Psoas muscle (tissue), 8 donors: Measurements from ENCODE around the gene GLRA2. TPM values are rescaled to one million over a fixed set of nuclear protein-coding genes. Genes with fewer than 3 reads are reported as not detected.

ENCODE experiments used
- ATAC-seq, 4 donors: fragments of 200-7000 bp; cut with Tn5 transposase; one replicate each; pipeline ENCODE4 v1.9.1; 2020; ENCODE audit warnings: moderate library complexity in 3 of 4, mild to moderate bottlenecking in 2 of 4
- DNase-seq, 2 donors: peaks; one replicate each; pipeline ENCODE4 v3.0.0-alpha.2; 2020
- H3K27ac ChIP-seq: fragments of 200-600 bp; one replicate; pipeline ENCODE4 v1.8.0; 2022
- H3K27me3 ChIP-seq, 3 donors: fragments of 200-600 bp in 1 of 3; one replicate each; pipeline versions ENCODE4 v1.6.1 to v1.8.0; 2013 to 2022; ENCODE audit warnings: low read length in 2 of 3, mild to moderate bottlenecking in 2 of 3, moderate library complexity in 1 of 3; ENCODE audit not compliant: insufficient read depth in 3 of 3
- H3K36me3 ChIP-seq, 2 donors: fragments of 200-600 bp in 1 of 2; one replicate each; pipeline versions ENCODE4 v1.6.1 to v1.8.0; 2013 to 2022; ENCODE audit warnings: low read depth in 1 of 2, mild to moderate bottlenecking in 1 of 2, moderate library complexity in 1 of 2; ENCODE audit not compliant: insufficient read depth in 1 of 2
- H3K4me1 ChIP-seq: fragments of 200-600 bp; one replicate; pipeline ENCODE4 v1.8.0; 2022
- H3K4me3 ChIP-seq: fragments of 200-600 bp; one replicate; pipeline ENCODE4 v1.8.0; 2022; ENCODE audit warnings: mild to moderate bottlenecking
- H3K9me3 ChIP-seq: fragments of 200-600 bp; one replicate; pipeline ENCODE4 v1.8.0; 2022
- CTCF ChIP-seq: fragments of 200-600 bp; IDR thresholded peaks from one replicate; pipeline ENCODE4 v1.8.0; 2022; ENCODE audit warnings: antibody characterized with exemption
- WGBS, 3 donors: extraction: QIAGEN DNeasy Blood & Tissue Kit; methylation state at CpG; one replicate each; pipeline versions ENCODE4 v1.1.6 to v1.1.7; 2013; 5-methylcytosine and 5-hydroxymethylcytosine counted together
- intact Hi-C, 2 donors: fragments of 100-400 bp; cut with DNase I; formaldehyde crosslinking; loops; one replicate each; pipeline versions ENCODE4 v1.11.0 to v1.14.2; 2022
- long read RNA-seq, 2 donors: library from polyadenylated mRNA; unstranded; transcript quantifications; one replicate each; pipeline ENCODE4 v2.0.0, GENCODE V29; 2021
- polyA plus RNA-seq, 3 donors: library from polyadenylated mRNA; stranded (reverse); fragments of 200-250 nt; gene quantifications; one replicate each; pipeline ENCODE4 v1.2.3, GENCODE V29; 2013
- total RNA-seq, 4 donors: library from RNA; stranded (reverse); fragmentation: NEBNext Ultra II Directional in 2 of 4; extraction: Animal tissue kit (Norgen Biotek cat#: 25700) in 2 of 4; gene quantifications; one replicate each; pipeline versions ENCODE4 v1.2.1 to v1.2.4, GENCODE V29; 2021 to 2023
- donor health status: healthy with polysubstance abuse.
- donor health status: DM: no; HTN: no; CAD: no; lungs with moderate emphysema.
- donor health status: Bipolar disorder and iron deficiency.
- donor health status: healthy.
- donor health status: DM: yes; HTN: yes; CAD: no.
- donor health status: DM: no; HTN: no; CAD: no.
- donor health status: DM: no; HTN: no; CAD: no.
- donor health status: DM: yes; HTN: yes; CAD: no.

The GLRA2 gene
- total RNA-seq = not detected
- not detected for polyA plus RNA-seq
- long read RNA-seq, donor 1 = 0 reads
- long read RNA-seq, donor 2 = 0 reads

- Histone ChIP-seq H3K27me3 (peaks cover 0 to 6% (median 0%) of the 10 kb centered on the region in 3 donors), H3K27ac (no peak within 1 kb of the TSS), H3K4me1 (no peaks in the 10 kb centered on the region), H3K36me3 (no peaks in the 10 kb centered on the region), H3K9me3 (no peaks in the 10 kb centered on the region), H3K4me3 (no peak within 1 kb of the TSS)
- ATAC-seq (no peak), DNase-seq (no peak)
- TF ChIP-seq CTCF = no peak
- intact Hi-C loops = no loop called here
- 5 to 9% (median 5%) methylated on average over 14 to 17 of the region's 17 CpGs for WGBS, 3 donors
Measured at GRCh38 chrX:14529290-14529989, at the start of gene GLRA2. TSS of gene GLRA2 (plus strand) at chrX:14529536. CDS start at chrX:14530058, 522 bp downstream.

- Histone ChIP-seq H3K36me3 (no peaks in the 10 kb centered on the region), H3K27ac (no peak overlapping the region), H3K9me3 (no peaks in the 10 kb centered on the region), H3K4me1 (no peaks in the 10 kb centered on the region), H3K27me3 (no peaks in the 10 kb centered on the region), H3K4me3 (no peak overlapping the region)
- intact Hi-C loops = no loop called here
- DNase-seq (no peak), ATAC-seq (no peak)
- 57 to 81% (median 76%) methylated on average over 6 to 8 of the region's 8 CpGs for WGBS, 3 donors
- no peak for TF ChIP-seq CTCF
Measured at GRCh38 chrX:14489437-14489836, 39.9 kb upstream of the GLRA2 start.

- WGBS, 3 donors = 40 to 71% (median 56%) methylated on average over 3 of the region's 3 CpGs
- no peaks in the 10 kb centered on the region for H3K4me1 ChIP-seq
Measured at GRCh38 chrX:14491689-14492088, 37.6 kb upstream of the GLRA2 start.

GRCh38 chrX:14496674-14497073, 32.7 kb upstream of the GLRA2 start:
- Histone ChIP-seq H3K9me3 (no peaks in the 10 kb centered on the region), H3K27ac (no peak overlapping the region), H3K4me3 (peak overlapping the region; percentile 34), H3K36me3 (no peaks in the 10 kb centered on the region), H3K4me1 (no peaks in the 10 kb centered on the region), H3K27me3 (no peaks in the 10 kb centered on the region)
- intact Hi-C loops = no loop called here
- WGBS, 3 donors = 23 to 41% (median 38%) methylated on average over 3 of the region's 3 CpGs
- TF ChIP-seq CTCF = no peak
- DNase-seq = no peak
- ATAC-seq = no peak

More at GRCh38 chrX:14491689-14492088, 37.6 kb upstream of the GLRA2 start:
- DNase-seq (no peak), ATAC-seq (no peak)
- Histone ChIP-seq H3K36me3 (no peaks in the 10 kb centered on the region), H3K9me3 (no peaks in the 10 kb centered on the region), H3K27ac (no peak overlapping the region), H3K4me3 (no peak overlapping the region), H3K27me3 (no peaks in the 10 kb centered on the region)
- no peak for TF ChIP-seq CTCF
- intact Hi-C loops = no loop called here
